HG03565 (cell line): Measurements from ENCODE around the gene TBK1.

Experiments
- ATAC-seq: cut with Tn5 transposase; IDR thresholded peaks from one replicate; pipeline ENCODE4 v1.9.1; 2021; ENCODE audit warnings: mild to moderate bottlenecking, moderate library complexity; ENCODE audit not compliant: unreplicated experiment

The TBK1 gene

GRCh38 chr12:64451687-64452558 is at the start of gene TBK1:
TBK1 (plus strand) TSS chr12:64452120; CDS start chr12:64455871, 3,751 bp downstream.
- peak; percentile 85 for ATAC-seq

- no peak for ATAC-seq
Observed at GRCh38 chr12:64402181-64402580, 49.7 kb upstream of the TBK1 start.

- peak; percentile 97 for ATAC-seq
Observed at GRCh38 chr12:64403707-64404469, 48.0 kb upstream of the TBK1 start, which contains the start of gene XPOT. XPOT (plus strand) TSS chr12:64404392; CDS start chr12:64410036, 5,644 bp downstream.

- no peak for ATAC-seq
Observed at GRCh38 chr12:64404470-64405256, 47.3 kb upstream of the TBK1 start.

GRCh38 chr12:64407342-64408223 is 44.3 kb upstream of the TBK1 start:
- no peak for ATAC-seq

- no peak for ATAC-seq
Observed at GRCh38 chr12:64411427-64411826, 40.5 kb upstream of the TBK1 start.

GRCh38 chr12:64412459-64412858 is 39.5 kb upstream of the TBK1 start:
- ATAC-seq: no peak

- ATAC-seq: no peak
Observed at GRCh38 chr12:64413884-64414283, 38.0 kb upstream of the TBK1 start.

GRCh38 chr12:64418209-64418608 is 33.7 kb upstream of the TBK1 start:
- ATAC-seq: no peak

GRCh38 chr12:64419696-64420095 is 32.2 kb upstream of the TBK1 start:
- no peak for ATAC-seq

GRCh38 chr12:64427988-64428387 is 23.9 kb upstream of the TBK1 start:
- no peak for ATAC-seq

- ATAC-seq: no peak
Observed at GRCh38 chr12:64428956-64429355, 23.0 kb upstream of the TBK1 start.

- ATAC-seq: no peak
Observed at GRCh38 chr12:64430886-64431285, 21.0 kb upstream of the TBK1 start.

- ATAC-seq: no peak
Observed at GRCh38 chr12:64431791-64432190, 20.1 kb upstream of the TBK1 start.

- ATAC-seq: no peak
Observed at GRCh38 chr12:64433915-64434314, 18.0 kb upstream of the TBK1 start.

GRCh38 chr12:64440100-64440499 is 11.8 kb upstream of the TBK1 start:
- ATAC-seq: no peak

- no peak for ATAC-seq
Observed at GRCh38 chr12:64445490-64445889, 6.4 kb upstream of the TBK1 start.

GRCh38 chr12:64446295-64446694 is 5.6 kb upstream of the TBK1 start:
- no peak for ATAC-seq

GRCh38 chr12:64450057-64450640 is 1.8 kb upstream of the TBK1 start:
- no peak for ATAC-seq
